Testis (tissue), 3 donors: Measurements from ENCODE around the gene RAB26. TPM values are rescaled to one million over a fixed set of nuclear protein-coding genes. Genes with fewer than 3 reads are reported as not detected.

Experiments
- DNase-seq: peaks from one replicate; pipeline ENCODE4 v3.0.0-alpha.2; 2019
- H3K27ac ChIP-seq, 2 donors: fragments of 200-600 bp; sonication (generic); one replicate each; pipeline ENCODE4 v1.5.1; 2019
- H3K27me3 ChIP-seq: fragments of 200-600 bp; sonication (generic); one replicate; pipeline ENCODE4 v1.5.1; 2019
- H3K36me3 ChIP-seq: fragments of 200-600 bp; sonication (generic); one replicate; pipeline ENCODE4 v1.5.1; 2017; ENCODE audit warnings: low read depth; ENCODE audit errors: missing control alignments
- H3K4me1 ChIP-seq: fragments of 200-600 bp; sonication (generic); one replicate; pipeline ENCODE4 v1.5.1; 2019
- H3K4me3 ChIP-seq, 2 donors: fragments of 200-600 bp; sonication (generic); one replicate each; pipeline ENCODE4 v1.5.1; 2017 to 2019
- H3K9me3 ChIP-seq: fragments of 200-600 bp; sonication (generic); one replicate; pipeline ENCODE4 v1.5.1; 2017
- POLR2A ChIP-seq: fragments of 450-650 bp; IDR thresholded peaks from one replicate; pipeline ENCODE4 v1.6.1; 2017; ENCODE audit warnings: antibody characterized with exemption, mild to moderate bottlenecking, moderate library complexity
- WGBS, 2 donors: methylation state at CpG; one replicate each; pipeline ENCODE4 v1.1.5; 2018; 5-methylcytosine and 5-hydroxymethylcytosine counted together
- intact Hi-C: fragments of 100-400 bp; cut with DNase I; formaldehyde crosslinking; loops from one replicate; pipeline ENCODE4 v1.15.1; 2023; ENCODE audit warnings: low total_unique reads
- polyA plus RNA-seq: library from polyadenylated mRNA; stranded (reverse); fragments of 350-450 nt; fragmentation: Illumina TruSeq; extraction: RNeasy Lipid Tissue Mini Kit (QIAGEN cat#74804); gene quantifications from one replicate; pipeline ENCODE4 v1.2.3, GENCODE V29; 2014; ENCODE audit warnings: low read depth, low replicate concordance; ENCODE audit not compliant: insufficient read depth
- total RNA-seq, 2 donors: library from RNA; depleted of rRNA; stranded (reverse); fragments of >200 nt; gene quantifications; one replicate each; pipeline ENCODE4 v1.2.3, GENCODE V29; 2016
- TF ChIP-seq, protein P1 (sequence below), 3 experiments: fragments of 450-650 bp in 2 of 3; fragments of 200-600 bp in 1 of 3; sonication (generic) in 1 of 3; IDR thresholded peaks; one replicate each; pipeline ENCODE4 v1.5.1; 2016 to 2019; ENCODE audit warnings: antibody characterized with exemption in 3 of 3, mild to moderate bottlenecking in 2 of 3, moderate library complexity in 1 of 3

The RAB26 gene
- total and polyA plus RNA-seq, 3 donors from 2014 or later: 1.5 to 3.6 (median 3.2) TPM

- Histone ChIP-seq H3K27ac (no peak overlapping the region), H3K9me3 (no peaks in the 10 kb centered on the region), H3K27me3 (no peaks in the 10 kb centered on the region), H3K36me3 (no peaks in the 10 kb centered on the region), H3K4me1 (no peaks in the 10 kb centered on the region), H3K4me3 (no peak overlapping the region)
- WGBS, 2 donors: 94 to 100% methylated on average over 7 to 20 of the region's 20 CpGs
- no peak for DNase-seq
- intact Hi-C loops: no loop called here
- TF ChIP-seq POLR2A: no peak
- TF ChIP-seq, protein P1, sequence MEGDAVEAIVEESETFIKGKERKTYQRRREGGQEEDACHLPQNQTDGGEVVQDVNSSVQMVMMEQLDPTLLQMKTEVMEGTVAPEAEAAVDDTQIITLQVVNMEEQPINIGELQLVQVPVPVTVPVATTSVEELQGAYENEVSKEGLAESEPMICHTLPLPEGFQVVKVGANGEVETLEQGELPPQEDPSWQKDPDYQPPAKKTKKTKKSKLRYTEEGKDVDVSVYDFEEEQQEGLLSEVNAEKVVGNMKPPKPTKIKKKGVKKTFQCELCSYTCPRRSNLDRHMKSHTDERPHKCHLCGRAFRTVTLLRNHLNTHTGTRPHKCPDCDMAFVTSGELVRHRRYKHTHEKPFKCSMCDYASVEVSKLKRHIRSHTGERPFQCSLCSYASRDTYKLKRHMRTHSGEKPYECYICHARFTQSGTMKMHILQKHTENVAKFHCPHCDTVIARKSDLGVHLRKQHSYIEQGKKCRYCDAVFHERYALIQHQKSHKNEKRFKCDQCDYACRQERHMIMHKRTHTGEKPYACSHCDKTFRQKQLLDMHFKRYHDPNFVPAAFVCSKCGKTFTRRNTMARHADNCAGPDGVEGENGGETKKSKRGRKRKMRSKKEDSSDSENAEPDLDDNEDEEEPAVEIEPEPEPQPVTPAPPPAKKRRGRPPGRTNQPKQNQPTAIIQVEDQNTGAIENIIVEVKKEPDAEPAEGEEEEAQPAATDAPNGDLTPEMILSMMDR (IDR thresholded peaks at IDR 0.05): no peak
Measured at GRCh38 chr16:2186505-2186904, 38.1 kb downstream of the RAB26 start.

- no peak for DNase-seq
- 66% methylated on average over 17 of the region's 17 CpGs; no CpG with 5 or more reads in 1 of the 2 donors for WGBS, 2 donors
- Histone ChIP-seq H3K27me3 (no peaks in the 10 kb centered on the region), H3K4me1 (no peaks in the 10 kb centered on the region), H3K4me3 (no peak overlapping the region), H3K27ac (no peak overlapping the region), H3K36me3 (no peaks in the 10 kb centered on the region), H3K9me3 (no peaks in the 10 kb centered on the region)
- TF ChIP-seq POLR2A: no peak
- intact Hi-C loops: no loop called here
Measured at GRCh38 chr16:2187212-2187611, 38.8 kb downstream of the RAB26 start.

GRCh38 chr16:2188395-2188794 is 40.0 kb downstream of the RAB26 start:
- Histone ChIP-seq H3K27ac (no peak overlapping the region), H3K27me3 (no peaks in the 10 kb centered on the region), H3K36me3 (no peaks in the 10 kb centered on the region), H3K4me3 (no peak overlapping the region), H3K9me3 (no peaks in the 10 kb centered on the region), H3K4me1 (no peaks in the 10 kb centered on the region)
- no peak for TF ChIP-seq POLR2A
- TF ChIP-seq, protein P1 (IDR thresholded peaks at IDR 0.05): no peak
- 96% methylated on average over 8 of the region's 8 CpGs for WGBS, 2 donors
- intact Hi-C loops: no loop called here
- no peak for DNase-seq

- H3K36me3 ChIP-seq: no peaks in the 10 kb centered on the region
- no peaks in the 10 kb centered on the region for H3K27me3 ChIP-seq
- no peak for TF ChIP-seq POLR2A
- TF ChIP-seq, protein P1 (IDR thresholded peaks at IDR 0.05): no peak
- DNase-seq: no peak
- H3K4me3 ChIP-seq: no peak overlapping the region
- H3K4me1 ChIP-seq: no peaks in the 10 kb centered on the region
- 94 to 96% methylated on average over 6 to 25 of the region's 25 CpGs for WGBS, 2 donors
- H3K9me3 ChIP-seq: no peaks in the 10 kb centered on the region
- intact Hi-C loops: no loop called here
- no peak overlapping the region for H3K27ac ChIP-seq
Measured at GRCh38 chr16:2189252-2189893, 40.9 kb downstream of the RAB26 start.

DNA sequence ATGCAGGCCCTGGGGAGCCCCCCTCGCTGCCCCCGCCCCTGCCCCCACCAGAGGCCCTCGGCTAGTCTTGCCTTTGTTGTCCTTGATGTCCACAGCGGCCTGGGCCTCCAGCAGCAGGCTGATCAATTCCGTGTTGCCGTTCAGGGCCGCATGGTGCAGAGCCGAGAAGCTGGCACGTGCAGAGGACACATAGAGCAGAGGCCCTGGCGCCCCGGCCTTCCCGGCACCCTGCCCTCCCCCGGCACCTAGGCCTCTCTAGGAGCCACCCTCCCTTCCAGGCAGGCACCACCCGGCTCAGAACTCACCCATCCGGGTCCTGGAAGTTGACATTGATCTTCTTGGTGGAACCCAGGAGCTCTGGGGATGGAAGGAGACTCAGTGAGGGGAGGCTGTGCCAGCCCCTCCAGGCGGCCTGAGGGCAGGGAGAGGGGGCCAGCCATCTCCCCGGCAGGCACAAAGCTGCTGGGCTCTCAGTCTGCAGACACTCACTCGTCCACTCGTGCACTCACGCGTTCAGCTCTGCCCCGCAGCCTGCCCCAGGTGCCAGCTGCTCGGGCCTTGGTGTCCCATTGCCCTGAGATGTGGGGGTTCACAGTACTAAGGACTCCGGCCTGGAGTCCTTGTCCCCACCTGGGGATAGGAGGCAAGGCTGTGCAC is 41.7 kb downstream of the RAB26 start:
- no peak overlapping the region for H3K4me3 ChIP-seq
- peaks cover 2% of the 10 kb centered on the region for H3K4me1 ChIP-seq
- H3K27me3 ChIP-seq: no peaks in the 10 kb centered on the region
- TF ChIP-seq, protein P1 (IDR thresholded peaks at IDR 0.05): no peak
- TF ChIP-seq POLR2A: no peak
- DNase-seq: no peak
- intact Hi-C loops: no loop called here
- H3K36me3 ChIP-seq: no peaks in the 10 kb centered on the region
- 64 to 90% methylated on average over 2 to 19 of the region's 24 CpGs for WGBS, 2 donors
- H3K27ac ChIP-seq: no peak overlapping the region
- no peaks in the 10 kb centered on the region for H3K9me3 ChIP-seq
